AG04449 (cell line): ENCODE results near the gene RMI2.

ENCODE experiments used
- CTCF ChIA-PET: fragments of 350-600 bp; formaldehyde crosslinking; extraction: SDS; loops from one replicate; lab custom pipeline; 2021; ENCODE audit warnings: antibody characterized with exemption; lab: Yijun Ruan, JAX
- POLR2A ChIA-PET: fragments of 400-600, 350-600 bp; formaldehyde crosslinking; extraction: SDS; loops from one replicate; lab custom pipeline; 2020; ENCODE audit warnings: antibody characterized with exemption, inconsistent platforms; lab: Yijun Ruan, JAX
- DNase-seq: peaks from one replicate; pipeline ENCODE4 v3.0.0-alpha.2; 2010; ENCODE audit warnings: low read depth, low spot score
- H3K4me3 ChIP-seq: 2 replicates; pipeline ENCODE4 v1.5.1; 2011; ENCODE audit warnings: low read depth, mild to moderate bottlenecking, control low read depth, low read length
- TF ChIP-seq, protein P1 (sequence below): IDR thresholded peaks from one replicate; pipeline ENCODE4 v1.5.1; 2011; ENCODE audit warnings: mild to moderate bottlenecking, moderate library complexity, low read length, control low read depth, inconsistent platforms; ENCODE audit not compliant: insufficient read depth; ENCODE audit errors: missing control alignments

The RMI2 gene

DNA sequence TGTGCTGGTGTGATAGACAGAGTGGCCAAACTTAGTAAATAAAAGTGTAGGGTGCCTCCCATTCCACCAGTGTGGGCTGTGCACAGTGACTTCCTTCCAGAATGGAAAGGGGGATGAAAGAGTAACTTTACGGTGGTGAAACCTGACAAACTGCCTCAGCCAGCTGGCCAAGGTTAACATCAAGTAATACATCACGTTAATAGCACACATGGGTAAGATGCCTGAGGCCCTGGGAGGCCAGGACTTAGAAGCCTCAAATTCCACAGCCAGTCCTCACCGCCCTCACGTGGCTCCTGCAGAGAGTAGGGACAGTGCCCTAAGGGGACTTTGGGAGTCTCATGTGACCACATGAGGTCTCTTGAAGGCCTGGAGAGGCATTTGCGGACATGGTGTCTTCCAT is 14.1 kb downstream of the RMI2 start:
- TF ChIP-seq, protein P1, sequence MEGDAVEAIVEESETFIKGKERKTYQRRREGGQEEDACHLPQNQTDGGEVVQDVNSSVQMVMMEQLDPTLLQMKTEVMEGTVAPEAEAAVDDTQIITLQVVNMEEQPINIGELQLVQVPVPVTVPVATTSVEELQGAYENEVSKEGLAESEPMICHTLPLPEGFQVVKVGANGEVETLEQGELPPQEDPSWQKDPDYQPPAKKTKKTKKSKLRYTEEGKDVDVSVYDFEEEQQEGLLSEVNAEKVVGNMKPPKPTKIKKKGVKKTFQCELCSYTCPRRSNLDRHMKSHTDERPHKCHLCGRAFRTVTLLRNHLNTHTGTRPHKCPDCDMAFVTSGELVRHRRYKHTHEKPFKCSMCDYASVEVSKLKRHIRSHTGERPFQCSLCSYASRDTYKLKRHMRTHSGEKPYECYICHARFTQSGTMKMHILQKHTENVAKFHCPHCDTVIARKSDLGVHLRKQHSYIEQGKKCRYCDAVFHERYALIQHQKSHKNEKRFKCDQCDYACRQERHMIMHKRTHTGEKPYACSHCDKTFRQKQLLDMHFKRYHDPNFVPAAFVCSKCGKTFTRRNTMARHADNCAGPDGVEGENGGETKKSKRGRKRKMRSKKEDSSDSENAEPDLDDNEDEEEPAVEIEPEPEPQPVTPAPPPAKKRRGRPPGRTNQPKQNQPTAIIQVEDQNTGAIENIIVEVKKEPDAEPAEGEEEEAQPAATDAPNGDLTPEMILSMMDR = no peak
- DNase-seq = peak; percentile 54
- ChIA-PET CTCF (interaction anchor here (0.7 to 12.8 kb wide), 7 partner anchors 12 to 397 kb away, joined by 3 to 155 read pairs (median 21); partner anchors contain the start of gene SOCS1), POLR2A (interaction anchor here (5.2 kb wide), 1 partner anchor 104 kb away, joined by 33 read pairs; the partner anchor contains the start of gene SOCS1)
- no peak overlapping the region for H3K4me3 ChIP-seq

DNA sequence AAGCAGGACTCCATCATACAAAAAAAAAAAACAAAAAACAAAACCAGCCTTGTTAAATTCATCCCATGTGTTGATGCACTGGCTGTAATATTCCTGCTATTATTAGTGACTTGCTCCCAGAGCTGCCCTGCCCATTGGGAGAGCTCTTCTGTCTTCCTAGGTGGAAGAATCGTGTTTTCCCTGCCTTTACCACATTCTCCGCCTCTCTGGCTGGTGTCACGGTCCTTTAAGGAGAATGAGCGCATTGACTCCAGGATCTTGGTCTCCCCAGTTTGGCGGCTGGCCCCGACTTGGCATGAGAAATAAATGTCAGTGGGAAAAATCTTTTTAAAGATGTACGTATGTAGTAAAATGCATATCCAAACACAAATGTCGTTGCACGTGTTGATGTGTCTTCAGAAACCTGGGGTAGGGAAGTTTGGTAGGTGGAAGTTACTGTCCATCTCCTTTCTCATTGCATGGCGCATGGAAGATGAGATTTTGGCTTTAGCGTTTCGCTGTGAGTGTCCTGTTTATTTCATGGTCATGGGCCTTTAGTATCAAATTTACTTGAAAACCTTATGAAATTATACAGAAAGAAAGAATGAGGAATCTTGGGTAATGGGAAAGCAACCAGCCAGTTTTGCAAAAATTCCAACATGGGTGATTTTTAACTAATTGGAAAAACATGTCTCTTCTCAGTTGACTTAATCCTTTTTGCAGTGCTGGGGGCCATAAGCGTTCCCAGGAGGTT is 15.5 kb downstream of the RMI2 start:
- ChIA-PET CTCF (interaction anchor here (1.2 to 12.8 kb wide), 2 partner anchors 105 to 399 kb away, joined by 4 to 102 read pairs; partner anchors contain the start of gene SOCS1), POLR2A (no interaction called here)
- DNase-seq = no peak
- TF ChIP-seq, protein P1 = no peak
- H3K4me3 ChIP-seq = no peak overlapping the region

DNA sequence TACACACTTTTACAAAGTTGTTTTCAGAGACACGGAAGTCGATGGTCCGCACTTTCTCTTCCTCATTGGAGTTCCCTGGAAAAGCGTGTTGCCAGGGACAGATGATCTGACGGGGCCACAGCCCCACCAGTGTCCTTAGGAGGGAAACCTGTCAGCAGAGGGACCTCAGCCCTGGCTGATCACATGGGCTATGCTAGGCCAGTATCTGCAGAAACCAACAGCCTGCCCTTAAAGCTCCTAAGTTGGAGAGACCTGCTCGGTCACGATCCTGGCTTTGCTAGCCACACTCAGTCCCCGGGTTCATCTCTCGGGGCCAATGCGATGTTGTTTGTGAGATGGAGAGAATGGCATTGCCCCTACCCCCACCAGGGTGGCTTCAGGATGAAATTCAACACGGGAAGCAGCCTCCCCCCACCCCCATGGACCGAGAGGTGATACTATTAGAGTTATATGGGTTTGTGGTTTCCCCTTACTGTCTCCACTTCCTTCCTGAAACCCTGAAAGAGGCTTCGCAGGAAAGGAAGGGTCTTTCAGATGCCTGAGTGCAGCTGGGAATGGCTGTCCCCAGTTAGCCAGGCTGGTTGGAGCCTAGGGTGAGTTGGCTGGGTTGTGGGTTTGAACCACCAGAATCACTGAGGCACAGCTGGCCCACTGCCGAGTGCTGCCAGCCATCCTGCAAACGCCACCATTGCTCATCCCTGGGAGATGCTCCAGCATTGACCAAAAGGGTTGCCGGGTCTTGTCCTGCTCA is 16.6 kb downstream of the RMI2 start:
- DNase-seq = no peak
- CTCF ChIA-PET = no interaction called here
- POLR2A ChIA-PET = no interaction called here
- H3K4me3 ChIP-seq = no peak overlapping the region
- TF ChIP-seq, protein P1 = no peak

DNA sequence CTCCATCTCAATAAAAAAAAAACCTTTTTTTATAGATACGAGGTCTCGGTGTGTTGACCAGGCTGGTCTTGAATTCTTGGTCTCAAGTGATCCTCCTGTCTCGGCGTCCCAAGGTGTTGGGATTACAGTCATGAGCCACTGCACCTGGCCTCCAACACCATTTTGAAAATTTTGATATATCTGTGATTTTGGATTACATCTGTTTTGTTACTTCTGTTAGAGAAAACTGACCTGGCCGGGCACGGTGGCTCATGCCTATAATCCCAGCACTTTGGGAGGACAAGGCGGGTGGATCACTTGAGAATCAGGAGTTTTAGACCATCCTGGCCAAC is 18.6 kb downstream of the RMI2 start:
- ChIA-PET CTCF (no interaction called here), POLR2A (no interaction called here)
- H3K4me3 ChIP-seq = no peak overlapping the region
- DNase-seq = no peak
- TF ChIP-seq, protein P1 = no peak

DNA sequence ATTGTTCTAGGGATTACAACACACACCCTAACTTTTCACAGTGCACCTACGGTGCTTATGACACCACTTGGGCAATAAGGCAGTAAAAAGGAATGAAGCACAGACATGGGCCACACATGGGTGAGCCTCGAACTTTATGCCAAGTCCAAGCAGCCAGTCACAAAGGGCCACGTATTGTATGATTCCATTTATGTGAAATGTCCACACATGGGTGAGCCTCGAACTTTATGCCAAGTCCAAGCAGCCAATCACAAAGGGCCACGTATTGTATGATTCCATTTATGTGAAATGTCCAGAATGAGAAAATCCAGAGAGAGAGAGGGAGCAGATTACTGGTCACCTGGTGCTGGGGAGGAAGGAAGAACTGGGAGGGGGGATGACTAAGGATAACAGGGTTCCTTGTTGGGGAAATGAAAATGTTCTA is 22.2 kb downstream of the RMI2 start:
- CTCF ChIA-PET = interaction anchor here (1.0 to 1.9 kb wide), 2 partner anchors 10 to 399 kb away, joined by 3 to 7 read pairs; no protein-coding TSS in a partner anchor

More for the DNA sequence above, 22.2 kb downstream of the RMI2 start:
- no peak overlapping the region for H3K4me3 ChIP-seq
- TF ChIP-seq, protein P1 = no peak
- no peak for DNase-seq
- POLR2A ChIA-PET = no interaction called here
